ENCODE measurements around the gene BMI1.
"Not testable (repeated sequence)": the region's sequence is repeated elsewhere in the genome, so short reads cannot be mapped to it uniquely, and the experiment has no call there.

Gene BMI1

GRCh38 chr10:22340329-22341189, 19.7 kb downstream of the BMI1 start:
- DNase-seq: peak; percentile 84

GRCh38 chr10:22341190-22341925, 20.5 kb downstream of the BMI1 start:
- no peak for DNase-seq

GRCh38 chr10:22341926-22342196, 21.0 kb downstream of the BMI1 start:
- no peak for DNase-seq

- no peak for DNase-seq
Measured at GRCh38 chr10:22342421-22342820, 21.5 kb downstream of the BMI1 start.

GRCh38 chr10:22343731-22344130, 22.8 kb downstream of the BMI1 start:
- no peak for DNase-seq

- no peak for DNase-seq
Measured at GRCh38 chr10:22344249-22344648, 23.4 kb downstream of the BMI1 start.

GRCh38 chr10:22344781-22345300, 23.9 kb downstream of the BMI1 start:
- DNase-seq: no peak

- DNase-seq: peak; percentile 48
Measured at GRCh38 chr10:22345301-22346095, 24.6 kb downstream of the BMI1 start, which contains the start of gene SPAG6. TSS of gene SPAG6 (plus strand) at chr10:22345496. CDS start at chr10:22345612, 116 bp downstream.

- no peak for DNase-seq
Measured at GRCh38 chr10:22346096-22346661, 25.3 kb downstream of the BMI1 start.

- DNase-seq: no peak
Measured at GRCh38 chr10:22349755-22350154, 28.9 kb downstream of the BMI1 start.

GRCh38 chr10:22351131-22351703, 30.3 kb downstream of the BMI1 start:
- no peak for DNase-seq

- DNase-seq: no peak
Measured at GRCh38 chr10:22356324-22356873, 35.5 kb downstream of the BMI1 start.

GRCh38 chr10:22357770-22358169, 36.9 kb downstream of the BMI1 start:
- not testable (repeated sequence) for DNase-seq

GRCh38 chr10:22363305-22363704, 42.4 kb downstream of the BMI1 start:
- no peak for DNase-seq

GRCh38 chr10:22364407-22365140, 43.7 kb downstream of the BMI1 start:
- no peak for DNase-seq

- no peak for DNase-seq
Measured at GRCh38 chr10:22365233-22365632, 44.3 kb downstream of the BMI1 start.

GRCh38 chr10:22365644-22366434, 44.9 kb downstream of the BMI1 start:
- no peak for DNase-seq

GRCh38 chr10:22366435-22366703, 45.5 kb downstream of the BMI1 start:
- no peak for DNase-seq

- DNase-seq: no peak
Measured at GRCh38 chr10:22366771-22367170, 45.9 kb downstream of the BMI1 start.

- no peak for DNase-seq
Measured at GRCh38 chr10:22367471-22367870, 46.6 kb downstream of the BMI1 start.

- no peak for DNase-seq
Measured at GRCh38 chr10:22368402-22368801, 47.5 kb downstream of the BMI1 start.

All from right hindlimb (tissue), 1 donor.